H1 (cell line): ENCODE results near the gene SH3BP5. TPM values are rescaled to one million over a fixed set of nuclear protein-coding genes. Genes with fewer than 3 reads are reported as not detected.

Experiments
- CHD7 ChIP-seq: fragments of 300-600 bp; sonication (generic); IDR thresholded peaks from 2 replicates; pipeline ENCODE4 v1.7.1; 2012; ENCODE audit warnings: low read length, moderate library complexity, mild to moderate bottlenecking, inconsistent platforms; ENCODE audit not compliant: insufficient replicate concordance
- CREB1 ChIP-seq: IDR thresholded peaks from 2 replicates; pipeline ENCODE4 v1.6.1; 2012; ENCODE audit warnings: inconsistent platforms
- CTBP2 ChIP-seq: IDR thresholded peaks from 2 replicates; pipeline ENCODE4 v1.7.0; 2011; ENCODE audit warnings: borderline replicate concordance, mild to moderate bottlenecking, moderate library complexity, mixed read lengths, low read length; ENCODE audit not compliant: insufficient read depth, insufficient read length
- GABPA ChIP-seq: IDR thresholded peaks from 2 replicates; pipeline ENCODE4 v1.6.1; 2011; ENCODE audit warnings: mild to moderate bottlenecking, low read length, moderate library complexity, borderline replicate concordance; ENCODE audit not compliant: insufficient read depth
- KDM4A ChIP-seq: IDR thresholded peaks from one replicate; pipeline ENCODE4 v1.7.1; 2012; ENCODE audit warnings: low read depth, mild to moderate bottlenecking, moderate library complexity, low read length, inconsistent platforms; ENCODE audit not compliant: severe bottlenecking
- MAX ChIP-seq: IDR thresholded peaks from 2 replicates; pipeline ENCODE4 v1.6.1; 2012; ENCODE audit warnings: inconsistent platforms
- POLR2AphosphoS5 ChIP-seq: IDR thresholded peaks from 2 replicates; pipeline ENCODE4 v1.6.1; 2011; ENCODE audit warnings: low read depth, low read length
- SIN3A ChIP-seq, 2 experiments: IDR thresholded peaks in 1 of 2; conservative IDR thresholded peaks in 1 of 2; 2 replicates each; pipeline ENCODE4 v1.6.1; 2011 to 2012; ENCODE audit warnings: low read length in 2 of 2, improper control_type of control experiment in 1 of 2, low read depth in 1 of 2, mild to moderate bottlenecking in 1 of 2
- SP4 ChIP-seq: IDR thresholded peaks from 2 replicates; pipeline ENCODE4 v1.6.1; 2012; ENCODE audit warnings: low read length, inconsistent platforms
- TCF12 ChIP-seq: IDR thresholded peaks from 2 replicates; pipeline ENCODE4 v1.6.1; 2011; ENCODE audit warnings: low read depth, mild to moderate bottlenecking, low read length
- polyA plus RNA-seq, 7 experiments: library from polyadenylated mRNA; depleted of rRNA in 3 of 7; stranded (reverse) in 5 of 7; unstranded in 2 of 7; fragments of >200 nt in 5 of 7; fragments of 200-250 nt in 2 of 7; gene quantifications; 1 replicate in 5 of 7; 2 replicates in 1 of 7; 4 replicates in 1 of 7; pipeline versions ENCODE4 v1.2.1 to v1.2.3, GENCODE V29; 2011 to 2013; ENCODE audit warnings: missing spikeins in 2 of 7, mixed read lengths in 2 of 7
- total RNA-seq: library from RNA; stranded (reverse); fragmentation: NEBNext Ultra II Directional; extraction: Animal tissue kit (Norgen Biotek cat#: 25700); gene quantifications from 2 replicates; pipeline ENCODE4 v1.2.1, GENCODE V29; 2021

Gene SH3BP5
- total and polyA plus RNA-seq, 2 of the 8 experiments (the other 6 are each of a cell fraction or from before 2014, with no cell fraction given), result 7.1 to 9.7 TPM

GRCh38 chr3:15277861-15278500 lies 54.4 kb downstream of the SH3BP5 start (continued):
- no peak for TF ChIP-seq CTBP2
- TF ChIP-seq KDM4A, result no peak
- no peak for TF ChIP-seq CHD7
- TF ChIP-seq POLR2AphosphoS5, result no peak
- no peak for TF ChIP-seq GABPA
- no peak for TF ChIP-seq CREB1
- no peak for TF ChIP-seq MAX
- no peak for TF ChIP-seq TCF12
- no peak for TF ChIP-seq SIN3A (conservative IDR thresholded peaks at IDR 0.05 in 1 of 2, IDR thresholded peaks at IDR 0.05 in 1 of 2; ENCODE audit: low read depth in 1 of 2, low read length in 2 of 2)
- TF ChIP-seq SP4, result no peak
